ENCODE results near the gene ACTL7B. TPM values are rescaled to one million over a fixed set of nuclear protein-coding genes. Genes with fewer than 3 reads are reported as not detected.

ACTL7B gene
- polyA plus RNA-seq, 3 donors, result 0.05 TPM; not detected in 2

DNA sequence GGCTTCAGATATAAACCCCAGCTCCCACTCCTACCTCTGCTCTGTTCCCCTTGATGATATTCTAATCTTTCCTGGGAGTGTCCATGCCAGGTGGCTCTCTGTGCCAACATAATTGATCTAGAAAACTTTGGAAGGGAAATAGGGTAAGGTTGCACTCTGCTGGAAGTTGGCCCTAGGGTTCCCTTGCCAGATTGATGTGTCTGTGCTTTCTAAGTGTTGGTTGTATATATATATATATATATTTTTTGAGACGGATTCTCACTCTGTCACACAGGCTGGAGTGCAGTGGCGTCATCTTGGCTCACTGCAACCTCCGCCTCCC is 23.6 kb downstream of the ACTL7B start:
- Histone ChIP-seq H3K9me3 (replicated peaks in 1 of 2; ENCODE audit: control insufficient read depth in 1 of 2, insufficient read depth in 1 of 2, low read length in 2 of 2) (no peaks in the 10 kb centered on the region), H3K27me3 (ENCODE audit: control insufficient read depth in 2 of 2, insufficient read depth in 2 of 2, low read length in 2 of 2) (no peaks in the 10 kb centered on the region), H3K4me1 (ENCODE audit: control insufficient read depth in 1 of 2, insufficient read depth in 2 of 2, low read length in 2 of 2) (peaks cover 22 to 25% of the 10 kb centered on the region in 2 donors), H3K4me2 (replicated peaks; ENCODE audit: extremely low read depth, low read length, poor library complexity, severe bottlenecking) (no peak overlapping the region), H3K27ac (ENCODE audit: low read depth in 1 of 2, low read length in 2 of 2) (no peak overlapping the region), H3K4me3 (replicated peaks in 1 of 3; ENCODE audit: low read depth in 2 of 3, low read length in 3 of 3) (no peak overlapping the region), H3K79me2 (ENCODE audit: insufficient read depth, low read length) (no peaks in the 10 kb centered on the region), H2AFZ (ENCODE audit: insufficient read depth, low read depth, low read length, poor library complexity, severe bottlenecking) (no peak overlapping the region), H3K36me3 (replicated peaks in 1 of 2; ENCODE audit: control insufficient read depth in 1 of 2, insufficient read depth in 2 of 2, low read length in 2 of 2) (no peaks in the 10 kb centered on the region), H3K9ac (ENCODE audit: insufficient read depth, low read length, poor library complexity, severe bottlenecking) (no peak overlapping the region), H4K20me1 (ENCODE audit: insufficient read depth, low read length) (no peaks in the 10 kb centered on the region)
- no peak for DNase-seq
- WGBS (ENCODE audit: insufficient coverage), result no CpG with 5 or more reads among the region's 3 CpGs
- H3K4me1 Mint-ChIP-seq, result peaks cover 25% of the 10 kb centered on the region
- no peaks in the 10 kb centered on the region for H3K36me3 Mint-ChIP-seq
- TF ChIP-seq, protein P1, sequence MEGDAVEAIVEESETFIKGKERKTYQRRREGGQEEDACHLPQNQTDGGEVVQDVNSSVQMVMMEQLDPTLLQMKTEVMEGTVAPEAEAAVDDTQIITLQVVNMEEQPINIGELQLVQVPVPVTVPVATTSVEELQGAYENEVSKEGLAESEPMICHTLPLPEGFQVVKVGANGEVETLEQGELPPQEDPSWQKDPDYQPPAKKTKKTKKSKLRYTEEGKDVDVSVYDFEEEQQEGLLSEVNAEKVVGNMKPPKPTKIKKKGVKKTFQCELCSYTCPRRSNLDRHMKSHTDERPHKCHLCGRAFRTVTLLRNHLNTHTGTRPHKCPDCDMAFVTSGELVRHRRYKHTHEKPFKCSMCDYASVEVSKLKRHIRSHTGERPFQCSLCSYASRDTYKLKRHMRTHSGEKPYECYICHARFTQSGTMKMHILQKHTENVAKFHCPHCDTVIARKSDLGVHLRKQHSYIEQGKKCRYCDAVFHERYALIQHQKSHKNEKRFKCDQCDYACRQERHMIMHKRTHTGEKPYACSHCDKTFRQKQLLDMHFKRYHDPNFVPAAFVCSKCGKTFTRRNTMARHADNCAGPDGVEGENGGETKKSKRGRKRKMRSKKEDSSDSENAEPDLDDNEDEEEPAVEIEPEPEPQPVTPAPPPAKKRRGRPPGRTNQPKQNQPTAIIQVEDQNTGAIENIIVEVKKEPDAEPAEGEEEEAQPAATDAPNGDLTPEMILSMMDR (IDR thresholded peaks at IDR 0.05), result no peak
- intact Hi-C loops (cut with micrococcal nuclease), result no loop called here
- H3K27me3 Mint-ChIP-seq (ENCODE audit: low read depth in 3 of 3), result peaks cover 0 to 3% (median 2%) of the 10 kb centered on the region in 3 donors
- H3K27ac Mint-ChIP-seq, result no peak overlapping the region
- peaks cover 0 to 4% (median 0%) of the 10 kb centered on the region in 7 donors for H3K9me3 Mint-ChIP-seq
- no peak overlapping the region for H3K4me3 Mint-ChIP-seq

DNA sequence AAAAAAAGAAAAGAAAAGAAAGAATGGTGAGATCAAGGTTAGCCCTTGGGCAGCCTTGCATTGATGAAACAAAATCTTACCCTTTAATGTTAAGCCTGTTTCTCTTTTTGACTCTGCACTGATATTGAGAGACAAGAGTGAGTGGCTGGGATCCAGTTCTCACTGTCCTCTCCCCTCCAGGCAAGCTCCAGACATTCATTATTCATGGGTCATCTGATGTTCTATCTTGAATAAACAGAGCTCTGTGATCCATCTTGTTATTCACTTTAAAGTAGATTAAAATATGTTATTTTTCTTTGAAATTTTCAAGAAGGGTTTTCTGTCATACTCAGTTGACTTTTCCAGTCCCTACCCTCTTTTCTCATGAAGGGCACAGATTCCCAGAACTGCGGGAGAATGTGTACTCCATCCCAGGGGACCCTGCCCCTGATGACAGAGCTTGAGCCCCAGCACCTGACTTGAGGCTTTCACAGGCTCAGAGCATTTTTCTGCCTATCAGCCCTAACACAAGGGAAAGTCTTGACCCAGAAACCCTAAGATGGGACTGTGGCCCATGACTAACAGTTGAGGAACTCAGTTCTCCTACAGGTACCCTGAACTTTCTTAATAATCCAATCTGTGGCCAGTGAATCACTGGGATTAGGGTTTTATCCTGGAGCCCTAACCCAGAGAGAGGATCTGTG is 24.1 kb downstream of the ACTL7B start:
- no peak overlapping the region for H3K27ac ChIP-seq (ENCODE audit: low read depth in 1 of 2, low read length in 2 of 2)
- H3K9me3 Mint-ChIP-seq, result peaks cover 0 to 4% (median 0%) of the 10 kb centered on the region in 7 donors
- intact Hi-C loops (cut with micrococcal nuclease), result no loop called here
- H4K20me1 ChIP-seq (ENCODE audit: insufficient read depth, low read length), result no peaks in the 10 kb centered on the region
- no peaks in the 10 kb centered on the region for H3K79me2 ChIP-seq (ENCODE audit: insufficient read depth, low read length)
- no peaks in the 10 kb centered on the region for H3K9me3 ChIP-seq (replicated peaks in 1 of 2; ENCODE audit: control insufficient read depth in 1 of 2, insufficient read depth in 1 of 2, low read length in 2 of 2)
- DNase-seq, result no peak
- H3K4me3 Mint-ChIP-seq, result no peak overlapping the region
- no peak overlapping the region for H2AFZ ChIP-seq (ENCODE audit: insufficient read depth, low read depth, low read length, poor library complexity, severe bottlenecking)
- no peak overlapping the region for H3K27ac Mint-ChIP-seq
- peaks cover 23% of the 10 kb centered on the region for H3K4me1 Mint-ChIP-seq
- no peak overlapping the region for H3K4me3 ChIP-seq (replicated peaks in 1 of 3; ENCODE audit: low read depth in 2 of 3, low read length in 3 of 3)
- H3K36me3 Mint-ChIP-seq, result no peaks in the 10 kb centered on the region
- no peaks in the 10 kb centered on the region for H3K36me3 ChIP-seq (replicated peaks in 1 of 2; ENCODE audit: control insufficient read depth in 1 of 2, insufficient read depth in 2 of 2, low read length in 2 of 2)
- TF ChIP-seq, protein P1 (IDR thresholded peaks at IDR 0.05), result no peak
- no peak overlapping the region for H3K4me2 ChIP-seq (replicated peaks; ENCODE audit: extremely low read depth, low read length, poor library complexity, severe bottlenecking)
- peaks cover 22 to 24% of the 10 kb centered on the region in 2 donors for H3K4me1 ChIP-seq (ENCODE audit: control insufficient read depth in 1 of 2, insufficient read depth in 2 of 2, low read length in 2 of 2)
- WGBS (ENCODE audit: insufficient coverage), result 100% methylated on average over 1 of the region's 1 CpG
- H3K27me3 Mint-ChIP-seq (ENCODE audit: low read depth in 3 of 3), result peaks cover 0 to 3% (median 2%) of the 10 kb centered on the region in 3 donors
- H3K9ac ChIP-seq (ENCODE audit: insufficient read depth, low read length, poor library complexity, severe bottlenecking), result no peak overlapping the region
- H3K27me3 ChIP-seq (ENCODE audit: control insufficient read depth in 2 of 2, insufficient read depth in 2 of 2, low read length in 2 of 2), result no peaks in the 10 kb centered on the region

Measured in CD14-positive monocyte (primary cell).